SK-N-SH (cell line): ENCODE results near the gene GALNT17. TPM values are rescaled to one million over a fixed set of nuclear protein-coding genes. Genes with fewer than 3 reads are reported as not detected.

Experiments
- CTCF ChIA-PET: fragments of 300-600, 350-600 bp; formaldehyde crosslinking; extraction: SDS; loops from one replicate; lab custom pipeline; 2021; lab: Yijun Ruan, JAX
- POLR2A ChIA-PET: fragments of 350-600 bp; sonication (Branson Sonifier 250); formaldehyde crosslinking; extraction: SDS; loops from one replicate; lab custom pipeline; 2020; ENCODE audit warnings: antibody characterized with exemption, inconsistent platforms; lab: Yijun Ruan, JAX
- DNase-seq: peaks from one replicate; pipeline ENCODE4 v3.0.0; 2012
- H2AFZ ChIP-seq: fragments of 200-600 bp; sonication (generic); 2 replicates; pipeline ENCODE4 v1.8.1; 2016; ENCODE audit warnings: antibody characterized with exemption, mild to moderate bottlenecking, low read depth
- H3F3A ChIP-seq: fragments of 200-600 bp; sonication (generic); replicated peaks from 2 replicates; pipeline ENCODE3; 2016; ENCODE audit warnings: antibody characterized with exemption, mild to moderate bottlenecking; ENCODE audit not compliant: insufficient read depth
- H3K27ac ChIP-seq, 2 experiments: fragments of 200-500 bp in 1 of 2; fragments of 200-600 bp in 1 of 2; sonication (Bioruptor generic) in 1 of 2; sonication (generic), shearing (Covaris generic) in 1 of 2; 2 replicates each; pipeline versions ENCODE4 v1.5.1 to v1.6.1; 2014 to 2016; ENCODE audit warnings: low read depth in 2 of 2, inconsistent platforms in 1 of 2, low read length in 1 of 2, mild to moderate bottlenecking in 1 of 2, mixed read lengths in 1 of 2
- H3K27me3 ChIP-seq: fragments of 200-600 bp; sonication (generic), shearing (Covaris generic); 2 replicates; pipeline ENCODE4 v1.6.1; 2016; ENCODE audit warnings: mixed run types; ENCODE audit not compliant: insufficient read depth
- H3K36me3 ChIP-seq, 2 experiments: fragments of 200-500 bp in 1 of 2; fragments of 200-600 bp in 1 of 2; sonication (Bioruptor generic) in 1 of 2; sonication (generic) in 1 of 2; replicated peaks in 1 of 2; 2 replicates each; pipeline versions ENCODE3 to v1.5.1; 2014 to 2016; ENCODE audit warnings: low read length in 1 of 2, mild to moderate bottlenecking in 1 of 2; ENCODE audit not compliant: insufficient read depth in 2 of 2, control insufficient read depth in 1 of 2
- H3K4me1 ChIP-seq, 2 experiments: fragments of 200-500 bp in 1 of 2; fragments of 200-600 bp in 1 of 2; sonication (Bioruptor generic) in 1 of 2; sonication (generic), shearing (Covaris generic) in 1 of 2; 2 replicates each; pipeline versions ENCODE4 v1.5.1 to v1.6.1; 2014 to 2016; ENCODE audit warnings: low read depth in 1 of 2, low read length in 1 of 2, mixed run types in 1 of 2; ENCODE audit not compliant: insufficient read depth in 2 of 2, control insufficient read depth in 1 of 2
- H3K4me2 ChIP-seq: fragments of 200-600 bp; sonication (generic), shearing (Covaris generic); 2 replicates; pipeline ENCODE4 v1.6.1; 2017; ENCODE audit warnings: mixed run types
- H3K4me3 ChIP-seq, 2 experiments: fragments of 200-500 bp in 1 of 2; fragments of 200-600 bp in 1 of 2; sonication (Bioruptor generic) in 1 of 2; sonication (generic), shearing (Covaris generic) in 1 of 2; 2 replicates each; pipeline versions ENCODE4 v1.5.1 to v1.8.1; 2014 to 2016; ENCODE audit warnings: low read depth in 2 of 2, inconsistent platforms in 1 of 2, low read length in 1 of 2, mild to moderate bottlenecking in 1 of 2, mixed read lengths in 1 of 2, moderate library complexity in 1 of 2
- H3K79me2 ChIP-seq: fragments of 200-600 bp; sonication (generic); 2 replicates; pipeline ENCODE4 v1.8.1; 2017; ENCODE audit warnings: mild to moderate bottlenecking; ENCODE audit not compliant: insufficient read depth
- H3K9ac ChIP-seq: fragments of 200-600 bp; sonication (generic); 2 replicates; pipeline ENCODE4 v1.6.1; 2017; ENCODE audit warnings: mixed run types
- H3K9me2 ChIP-seq: fragments of 200-600 bp; sonication (generic); 2 replicates; pipeline ENCODE4 v1.6.1; 2017; ENCODE audit warnings: mixed run types
- H3K9me3 ChIP-seq: fragments of 200-600 bp; sonication (generic); 2 replicates; pipeline ENCODE4 v1.6.1; 2017; ENCODE audit warnings: mixed run types, mild to moderate bottlenecking, moderate library complexity
- H4K20me1 ChIP-seq: fragments of 200-600 bp; sonication (generic); 2 replicates; pipeline ENCODE4 v1.6.1; 2017; ENCODE audit warnings: mild to moderate bottlenecking, mixed run types; ENCODE audit not compliant: insufficient read depth
- ELF1 ChIP-seq: IDR thresholded peaks from 2 replicates; pipeline ENCODE4 v1.4.0; 2012
- EP300 ChIP-seq, 2 experiments: IDR thresholded peaks; 2 replicates each; pipeline versions ENCODE4 v1.4.0 to v1.6.1; 2012; ENCODE audit warnings: borderline replicate concordance in 1 of 2, low read depth in 1 of 2, low read length in 1 of 2
- EZH2phosphoT487 ChIP-seq: fragments of 200-600 bp; sonication (generic); IDR thresholded peaks from 2 replicates; pipeline ENCODE4 v1.6.1; 2017; ENCODE audit warnings: low read depth, mixed run types, mild to moderate bottlenecking, antibody characterized with exemption, moderate library complexity, borderline replicate concordance
- FOXJ3 ChIP-seq: sonication (generic); formaldehyde crosslinking; IDR thresholded peaks from 2 replicates; pipeline ENCODE4 v1.5.1; 2020; ENCODE audit warnings: mild to moderate bottlenecking, missing genetic modification reagents
- MXI1 ChIP-seq: IDR thresholded peaks from 2 replicates; pipeline ENCODE4 v1.6.1; 2012; ENCODE audit warnings: mild to moderate bottlenecking, low read depth, low read length, improper control_type of control experiment
- NRF1 ChIP-seq: IDR thresholded peaks from 2 replicates; pipeline ENCODE4 v1.6.1; 2012; ENCODE audit warnings: low read depth, mild to moderate bottlenecking, low read length
- RAD21 ChIP-seq: IDR thresholded peaks from 2 replicates; pipeline ENCODE4 v1.6.1; 2012; ENCODE audit warnings: mild to moderate bottlenecking, low read length
- RXRA ChIP-seq: IDR thresholded peaks from 2 replicates; pipeline ENCODE4 v1.4.0; 2012; ENCODE audit warnings: low read depth, mild to moderate bottlenecking, borderline replicate concordance
- SIN3A ChIP-seq: IDR thresholded peaks from 2 replicates; pipeline ENCODE4 v1.6.1; 2012; ENCODE audit warnings: low read depth, mild to moderate bottlenecking, low read length, moderate library complexity, borderline replicate concordance
- TEAD4 ChIP-seq: IDR thresholded peaks from 2 replicates; pipeline ENCODE4 v1.4.0; 2012; ENCODE audit warnings: mild to moderate bottlenecking, borderline replicate concordance; ENCODE audit not compliant: insufficient read depth
- YY1 ChIP-seq: IDR thresholded peaks from 2 replicates; pipeline ENCODE4 v1.4.0; 2012; ENCODE audit warnings: low read depth, mild to moderate bottlenecking
- WGBS: methylation state at CpG from one replicate; pipeline ENCODE4 v1.1.6; 2017; ENCODE audit warnings: low lambda C conversion rate; 5-methylcytosine and 5-hydroxymethylcytosine counted together
- polyA plus RNA-seq, 3 experiments: library from polyadenylated mRNA; depleted of rRNA; stranded (reverse); fragments of >200 nt; gene quantifications; 2 replicates each; pipeline ENCODE4 v1.2.3, GENCODE V29; 2012
- TF ChIP-seq, protein P1 (sequence below): IDR thresholded peaks from 2 replicates; pipeline ENCODE4 v1.4.0; 2012; ENCODE audit warnings: low read depth, borderline replicate concordance
- TF ChIP-seq, protein P2 (sequence below): fragments of 150-350 bp; IDR thresholded peaks from 2 replicates; pipeline ENCODE4 v1.6.1; 2016; ENCODE audit warnings: mild to moderate bottlenecking, low read depth, low read length
- TF ChIP-seq, protein P3 (sequence below): fragments of 200-600 bp; sonication (generic); IDR thresholded peaks from 2 replicates; pipeline ENCODE4 v1.6.1; 2017; ENCODE audit warnings: antibody characterized with exemption, mild to moderate bottlenecking, moderate library complexity
- TF ChIP-seq, protein P4 (sequence below): IDR thresholded peaks from 2 replicates; pipeline ENCODE4; 2012

GALNT17 gene
- polyA plus RNA-seq, 1 of the 3 experiments (the other 2 are of a cell fraction) = not detected

DNA sequence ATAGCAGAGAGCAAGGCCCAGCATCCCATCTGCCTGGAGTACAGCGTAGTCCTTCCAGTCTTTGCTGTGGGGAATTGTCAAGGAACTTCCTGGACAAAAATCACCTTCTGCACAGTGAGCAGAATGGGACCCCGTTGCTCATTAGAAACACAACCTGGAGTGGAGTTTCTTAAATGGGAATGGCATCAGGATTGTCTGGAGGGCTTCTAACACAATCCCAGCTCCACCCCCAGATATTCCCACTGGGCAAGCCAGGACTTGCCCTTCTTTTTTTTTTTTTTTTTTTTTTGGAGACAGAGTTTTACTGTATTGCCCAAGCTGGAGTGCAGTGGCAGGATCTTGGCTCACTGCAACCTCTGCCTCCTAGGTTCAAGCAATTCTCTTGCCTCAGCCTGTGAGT, 356.4 kb downstream of the GALNT17 start:
- POLR2A ChIA-PET = no interaction called here
- H3K9me2 ChIP-seq = no peaks in the 10 kb centered on the region
- H4K20me1 ChIP-seq = no peaks in the 10 kb centered on the region
- no peak overlapping the region for H2AFZ ChIP-seq
- no peaks in the 10 kb centered on the region for H3F3A ChIP-seq
- no peak for DNase-seq
- WGBS = 27% methylated on average over 2 of the region's 2 CpGs
- H3K9ac ChIP-seq = no peak overlapping the region
- H3K4me1 ChIP-seq = no peaks in the 10 kb centered on the region
- H3K79me2 ChIP-seq = no peaks in the 10 kb centered on the region
- peaks cover 7% of the 10 kb centered on the region; the same call in 1 of the 2 replicates for H3K9me3 ChIP-seq
- TF ChIP-seq, protein P1, sequence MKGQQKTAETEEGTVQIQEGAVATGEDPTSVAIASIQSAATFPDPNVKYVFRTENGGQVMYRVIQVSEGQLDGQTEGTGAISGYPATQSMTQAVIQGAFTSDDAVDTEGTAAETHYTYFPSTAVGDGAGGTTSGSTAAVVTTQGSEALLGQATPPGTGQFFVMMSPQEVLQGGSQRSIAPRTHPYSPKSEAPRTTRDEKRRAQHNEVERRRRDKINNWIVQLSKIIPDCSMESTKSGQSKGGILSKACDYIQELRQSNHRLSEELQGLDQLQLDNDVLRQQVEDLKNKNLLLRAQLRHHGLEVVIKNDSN = no peak
- TF ChIP-seq, protein P2, sequence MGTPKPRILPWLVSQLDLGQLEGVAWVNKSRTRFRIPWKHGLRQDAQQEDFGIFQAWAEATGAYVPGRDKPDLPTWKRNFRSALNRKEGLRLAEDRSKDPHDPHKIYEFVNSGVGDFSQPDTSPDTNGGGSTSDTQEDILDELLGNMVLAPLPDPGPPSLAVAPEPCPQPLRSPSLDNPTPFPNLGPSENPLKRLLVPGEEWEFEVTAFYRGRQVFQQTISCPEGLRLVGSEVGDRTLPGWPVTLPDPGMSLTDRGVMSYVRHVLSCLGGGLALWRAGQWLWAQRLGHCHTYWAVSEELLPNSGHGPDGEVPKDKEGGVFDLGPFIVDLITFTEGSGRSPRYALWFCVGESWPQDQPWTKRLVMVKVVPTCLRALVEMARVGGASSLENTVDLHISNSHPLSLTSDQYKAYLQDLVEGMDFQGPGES = no peak
- TF ChIP-seq RXRA (no peak), EZH2phosphoT487 (no peak), ELF1 (no peak), YY1 (no peak), SIN3A (no peak)
- no peaks in the 10 kb centered on the region for H3K27me3 ChIP-seq
- CTCF ChIA-PET = no interaction called here
- no peak overlapping the region for H3K4me2 ChIP-seq
- H3K27ac ChIP-seq = no peak overlapping the region
- H3K4me3 ChIP-seq = no peak overlapping the region
- no peaks in the 10 kb centered on the region for H3K36me3 ChIP-seq

DNA sequence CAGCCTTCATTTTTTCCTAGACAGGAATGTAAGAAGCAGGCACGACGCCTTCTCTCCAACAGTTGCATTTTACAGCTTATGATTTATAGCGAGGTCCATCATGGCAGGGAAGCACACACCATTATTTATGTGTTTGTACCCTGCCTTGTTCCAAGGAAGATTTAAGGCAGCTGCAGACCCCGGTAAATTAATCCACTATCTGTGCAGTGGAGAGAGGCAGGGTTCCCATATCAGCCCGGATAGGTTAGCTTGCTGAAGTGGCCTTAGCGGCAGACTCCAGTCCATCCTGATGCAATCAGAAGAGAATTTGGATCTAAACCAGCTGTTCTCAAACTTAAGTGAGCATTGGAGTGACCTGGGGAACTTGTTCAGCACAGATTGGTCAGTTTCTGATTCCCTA, 359.4 kb downstream of the GALNT17 start:
- Histone ChIP-seq H3K4me2 (no peak overlapping the region), H3K27ac (no peak overlapping the region), H3K4me3 (no peak overlapping the region), H3K9me3 (peaks cover 7% of the 10 kb centered on the region; the same call in 1 of the 2 replicates), H3K4me1 (no peaks in the 10 kb centered on the region), H3K9ac (no peak overlapping the region), H2AFZ (no peak overlapping the region), H3K79me2 (no peaks in the 10 kb centered on the region), H3K9me2 (no peaks in the 10 kb centered on the region), H3F3A (no peaks in the 10 kb centered on the region), H3K27me3 (no peaks in the 10 kb centered on the region), H4K20me1 (no peaks in the 10 kb centered on the region), H3K36me3 (no peaks in the 10 kb centered on the region)
- WGBS = 46% methylated on average over 6 of the region's 6 CpGs
- POLR2A ChIA-PET = no interaction called here
- no peak for TF ChIP-seq MXI1
- TF ChIP-seq NRF1 = no peak
- no peak for TF ChIP-seq EP300 (IDR thresholded peaks at IDR 0.05; ENCODE audit: borderline replicate concordance in 1 of 2, low read depth in 1 of 2, low read length in 1 of 2)
- CTCF ChIA-PET = no interaction called here
- DNase-seq = no peak

DNA sequence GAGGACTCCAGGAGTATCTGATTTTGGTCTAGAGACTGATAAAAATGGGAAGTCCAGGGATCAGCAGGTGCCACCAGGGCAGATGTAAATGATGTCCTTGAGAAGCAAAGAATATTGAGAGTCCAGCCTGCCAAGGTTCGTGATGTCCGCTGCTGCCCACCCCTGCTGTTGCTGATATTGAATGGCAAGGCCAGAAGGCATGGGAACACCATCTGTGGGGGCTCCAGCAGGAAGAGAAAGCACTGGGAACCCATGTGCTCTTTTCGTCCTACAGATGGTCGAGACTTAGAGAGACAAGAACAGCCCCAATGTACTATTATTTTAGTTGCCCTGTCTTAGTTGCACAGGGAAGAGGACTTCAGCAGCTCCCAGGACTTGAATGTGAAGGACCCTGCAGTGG, 363.9 kb downstream of the GALNT17 start:
- TF ChIP-seq RAD21 (no peak), TEAD4 (no peak), FOXJ3 (no peak)
- TF ChIP-seq, protein P3, sequence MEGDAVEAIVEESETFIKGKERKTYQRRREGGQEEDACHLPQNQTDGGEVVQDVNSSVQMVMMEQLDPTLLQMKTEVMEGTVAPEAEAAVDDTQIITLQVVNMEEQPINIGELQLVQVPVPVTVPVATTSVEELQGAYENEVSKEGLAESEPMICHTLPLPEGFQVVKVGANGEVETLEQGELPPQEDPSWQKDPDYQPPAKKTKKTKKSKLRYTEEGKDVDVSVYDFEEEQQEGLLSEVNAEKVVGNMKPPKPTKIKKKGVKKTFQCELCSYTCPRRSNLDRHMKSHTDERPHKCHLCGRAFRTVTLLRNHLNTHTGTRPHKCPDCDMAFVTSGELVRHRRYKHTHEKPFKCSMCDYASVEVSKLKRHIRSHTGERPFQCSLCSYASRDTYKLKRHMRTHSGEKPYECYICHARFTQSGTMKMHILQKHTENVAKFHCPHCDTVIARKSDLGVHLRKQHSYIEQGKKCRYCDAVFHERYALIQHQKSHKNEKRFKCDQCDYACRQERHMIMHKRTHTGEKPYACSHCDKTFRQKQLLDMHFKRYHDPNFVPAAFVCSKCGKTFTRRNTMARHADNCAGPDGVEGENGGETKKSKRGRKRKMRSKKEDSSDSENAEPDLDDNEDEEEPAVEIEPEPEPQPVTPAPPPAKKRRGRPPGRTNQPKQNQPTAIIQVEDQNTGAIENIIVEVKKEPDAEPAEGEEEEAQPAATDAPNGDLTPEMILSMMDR = no peak
- TF ChIP-seq, protein P4, sequence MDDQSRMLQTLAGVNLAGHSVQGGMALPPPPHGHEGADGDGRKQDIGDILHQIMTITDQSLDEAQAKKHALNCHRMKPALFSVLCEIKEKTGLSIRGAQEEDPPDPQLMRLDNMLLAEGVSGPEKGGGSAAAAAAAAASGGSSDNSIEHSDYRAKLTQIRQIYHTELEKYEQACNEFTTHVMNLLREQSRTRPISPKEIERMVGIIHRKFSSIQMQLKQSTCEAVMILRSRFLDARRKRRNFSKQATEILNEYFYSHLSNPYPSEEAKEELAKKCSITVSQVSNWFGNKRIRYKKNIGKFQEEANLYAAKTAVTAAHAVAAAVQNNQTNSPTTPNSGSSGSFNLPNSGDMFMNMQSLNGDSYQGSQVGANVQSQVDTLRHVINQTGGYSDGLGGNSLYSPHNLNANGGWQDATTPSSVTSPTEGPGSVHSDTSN = no peak
- Histone ChIP-seq H3K9me2 (no peaks in the 10 kb centered on the region), H4K20me1 (no peaks in the 10 kb centered on the region), H3K27ac (no peak overlapping the region), H3F3A (no peaks in the 10 kb centered on the region), H3K9me3 (peaks cover 4% of the 10 kb centered on the region; the same call in 1 of the 2 replicates), H3K4me2 (no peak overlapping the region), H3K4me3 (no peak overlapping the region), H3K9ac (no peak overlapping the region), H3K27me3 (no peaks in the 10 kb centered on the region), H3K4me1 (no peaks in the 10 kb centered on the region), H2AFZ (no peak overlapping the region), H3K36me3 (no peaks in the 10 kb centered on the region), H3K79me2 (no peaks in the 10 kb centered on the region)
- ChIA-PET CTCF (no interaction called here), POLR2A (no interaction called here)
- no peak for DNase-seq
- WGBS = 7% methylated on average over 4 of the region's 4 CpGs
